Vagina (tissue), 2 donors: ENCODE data around the gene NAPB. TPM values are rescaled to one million over a fixed set of nuclear protein-coding genes. Genes with fewer than 3 reads are reported as not detected.

Source experiments
- DNase-seq, 2 donors: peaks; one replicate each; pipeline ENCODE4 v3.0.0-alpha.2; 2017; ENCODE audit errors: extremely low spot score in 2 of 2
- H3K27ac ChIP-seq: fragments of 200-600 bp; sonication (generic); one replicate; pipeline ENCODE4 v1.5.1; 2019
- H3K27me3 ChIP-seq: fragments of 200-600 bp; sonication (generic); one replicate; pipeline ENCODE4 v1.5.1; 2019
- H3K36me3 ChIP-seq, 2 donors: fragments of 200-600 bp; sonication (generic); one replicate each; pipeline ENCODE4 v1.5.1; 2017 to 2019
- H3K4me1 ChIP-seq: fragments of 200-600 bp; sonication (generic); one replicate; pipeline ENCODE4 v1.5.1; 2019
- H3K4me3 ChIP-seq, 2 donors: fragments of 200-600 bp; sonication (generic); 1 replicate in 1 of 2; 2 replicates in 1 of 2; pipeline ENCODE4 v1.5.1; 2016 to 2019
- H3K9me3 ChIP-seq: fragments of 200-600 bp; sonication (generic); one replicate; pipeline ENCODE4 v1.5.1; 2019
- CTCF ChIP-seq, 3 experiments: fragments of 450-650 bp in 2 of 3; fragments of 200-600 bp in 1 of 3; sonication (generic) in 1 of 3; IDR thresholded peaks; one replicate each; pipeline ENCODE4 v1.5.1; 2017 to 2019; ENCODE audit warnings: antibody characterized with exemption in 3 of 3, mild to moderate bottlenecking in 2 of 3, moderate library complexity in 2 of 3
- POLR2A ChIP-seq, 2 donors: fragments of 450-650 bp; IDR thresholded peaks; one replicate each; pipeline ENCODE4 v1.6.1; 2017; ENCODE audit warnings: antibody characterized with exemption in 2 of 2, mild to moderate bottlenecking in 2 of 2, moderate library complexity in 2 of 2
- POLR2AphosphoS5 ChIP-seq, 2 donors: sonication (generic); formaldehyde crosslinking; IDR thresholded peaks; one replicate each; pipeline ENCODE4 v1.9.0; 2017; ENCODE audit warnings: antibody characterized with exemption in 2 of 2, mild to moderate bottlenecking in 2 of 2, low read depth in 1 of 2; ENCODE audit not compliant: insufficient read depth in 1 of 2
- intact Hi-C: fragments of 100-400 bp; cut with DNase I; formaldehyde crosslinking; loops from one replicate; pipeline ENCODE4 v1.15.1; 2023
- total RNA-seq: library from RNA; depleted of rRNA; stranded (reverse); fragments of >200 nt; gene quantifications from one replicate; pipeline ENCODE4 v1.2.3, GENCODE V29; 2016

Gene NAPB
- total RNA-seq, 1 donor from 2014 or later, result 28.5 TPM

- Histone ChIP-seq H3K4me3 (no peak overlapping the region), H3K27me3 (no peaks in the 10 kb centered on the region), H3K9me3 (no peaks in the 10 kb centered on the region), H3K36me3 (peaks cover 0 to 44% of the 10 kb centered on the region in 2 donors), H3K4me1 (peaks cover 35% of the 10 kb centered on the region), H3K27ac (no peak overlapping the region)
- TF ChIP-seq POLR2A (IDR thresholded peaks at IDR 0.05) (no peak), CTCF (IDR thresholded peaks at IDR 0.05) (no peak), POLR2AphosphoS5 (IDR thresholded peaks at IDR 0.05; ENCODE audit: insufficient read depth in 1 of 2, low read depth in 1 of 2) (no peak)
- no peak for DNase-seq
- intact Hi-C loops, result no loop called here
These were observed 53.5 kb downstream of the NAPB start for GRCh38 chr20:23367770-23368169.

- intact Hi-C loops, result no loop called here
- Histone ChIP-seq H3K4me3 (no peak overlapping the region), H3K27me3 (no peaks in the 10 kb centered on the region), H3K36me3 (peaks cover 0 to 37% of the 10 kb centered on the region in 2 donors), H3K27ac (no peak overlapping the region), H3K9me3 (no peaks in the 10 kb centered on the region), H3K4me1 (peaks cover 40% of the 10 kb centered on the region)
- no peak for TF ChIP-seq POLR2A (IDR thresholded peaks at IDR 0.05)
- TF ChIP-seq POLR2AphosphoS5 (IDR thresholded peaks at IDR 0.05; ENCODE audit: insufficient read depth in 1 of 2, low read depth in 1 of 2), result no peak
- no peak for TF ChIP-seq CTCF (IDR thresholded peaks at IDR 0.05)
- DNase-seq, result no peak
These were observed 54.9 kb downstream of the NAPB start for GRCh38 chr20:23366384-23366783.

- Histone ChIP-seq H3K4me3 (no peak overlapping the region), H3K27me3 (no peaks in the 10 kb centered on the region), H3K9me3 (no peaks in the 10 kb centered on the region), H3K4me1 (peaks cover 46% of the 10 kb centered on the region), H3K27ac (no peak overlapping the region), H3K36me3 (peaks cover 0 to 29% of the 10 kb centered on the region in 2 donors)
- DNase-seq, result no peak
- intact Hi-C loops, result no loop called here
- TF ChIP-seq POLR2A (IDR thresholded peaks at IDR 0.05), result no peak
- TF ChIP-seq POLR2AphosphoS5 (IDR thresholded peaks at IDR 0.05; ENCODE audit: insufficient read depth in 1 of 2, low read depth in 1 of 2), result no peak
- no peak for TF ChIP-seq CTCF (IDR thresholded peaks at IDR 0.05)
These were observed 55.7 kb downstream of the NAPB start for GRCh38 chr20:23365390-23366165.

GRCh38 chr20:23363257-23363649 lies 58.0 kb downstream of the NAPB start:
- H3K4me1 ChIP-seq, result peaks cover 54% of the 10 kb centered on the region
- H3K27me3 ChIP-seq, result no peaks in the 10 kb centered on the region

GRCh38 chr20:23362392-23363256 lies 58.7 kb downstream of the NAPB start:
- peaks cover 0 to 12% of the 10 kb centered on the region in 2 donors for H3K36me3 ChIP-seq
- no peaks in the 10 kb centered on the region for H3K27me3 ChIP-seq
- intact Hi-C loops, result loop anchor here (5.0 kb wide), 2 partner anchors 60 to 260 kb away; partner anchors contain the start of gene NAPB
- no peak for DNase-seq
- peak in 1 of 2 donors; percentile 6 for TF ChIP-seq POLR2AphosphoS5 (IDR thresholded peaks at IDR 0.05; ENCODE audit: insufficient read depth in 1 of 2, low read depth in 1 of 2)
- no peak for TF ChIP-seq CTCF (IDR thresholded peaks at IDR 0.05)
- peak overlapping the region; percentile 97 for H3K27ac ChIP-seq
- H3K4me1 ChIP-seq, result peaks cover 50% of the 10 kb centered on the region
- peak overlapping the region; percentile 73 to 76 for H3K4me3 ChIP-seq
- no peaks in the 10 kb centered on the region for H3K9me3 ChIP-seq

More at GRCh38 chr20:23363257-23363649, 58.0 kb downstream of the NAPB start:
- no peak for TF ChIP-seq POLR2A (IDR thresholded peaks at IDR 0.05)
- peak overlapping the region; percentile 97 for H3K27ac ChIP-seq
- H3K4me3 ChIP-seq, result peak overlapping the region in 1 of 2 donors; percentile 73
- intact Hi-C loops, result loop anchor here (5.0 kb wide), 2 partner anchors 59 to 259 kb away; partner anchors contain the start of gene NAPB
- no peak for DNase-seq
- no peaks in the 10 kb centered on the region for H3K9me3 ChIP-seq
- H3K36me3 ChIP-seq, result peaks cover 0 to 12% of the 10 kb centered on the region in 2 donors
